Subcutaneous adipose tissue (tissue), 4 donors: ENCODE measurements around the gene GNB1L. TPM values are rescaled to one million over a fixed set of nuclear protein-coding genes. Genes with fewer than 3 reads are reported as not detected.

Experiments
- CTCF ChIP-seq: fragments of 450-650 bp; IDR thresholded peaks from one replicate; pipeline ENCODE4 v1.5.1; 2016; ENCODE audit warnings: low read depth, mild to moderate bottlenecking, control low read depth, antibody characterized with exemption, moderate library complexity
- total RNA-seq, 4 donors: library from RNA; depleted of rRNA; stranded (reverse); fragments of >200 nt; gene quantifications; one replicate each; pipeline ENCODE4 v1.1.0, GENCODE V29; 2016

GNB1L gene
- total RNA-seq, 4 donors from 2014 or later: 1.8 to 4.9 (median 3.9) TPM

DNA sequence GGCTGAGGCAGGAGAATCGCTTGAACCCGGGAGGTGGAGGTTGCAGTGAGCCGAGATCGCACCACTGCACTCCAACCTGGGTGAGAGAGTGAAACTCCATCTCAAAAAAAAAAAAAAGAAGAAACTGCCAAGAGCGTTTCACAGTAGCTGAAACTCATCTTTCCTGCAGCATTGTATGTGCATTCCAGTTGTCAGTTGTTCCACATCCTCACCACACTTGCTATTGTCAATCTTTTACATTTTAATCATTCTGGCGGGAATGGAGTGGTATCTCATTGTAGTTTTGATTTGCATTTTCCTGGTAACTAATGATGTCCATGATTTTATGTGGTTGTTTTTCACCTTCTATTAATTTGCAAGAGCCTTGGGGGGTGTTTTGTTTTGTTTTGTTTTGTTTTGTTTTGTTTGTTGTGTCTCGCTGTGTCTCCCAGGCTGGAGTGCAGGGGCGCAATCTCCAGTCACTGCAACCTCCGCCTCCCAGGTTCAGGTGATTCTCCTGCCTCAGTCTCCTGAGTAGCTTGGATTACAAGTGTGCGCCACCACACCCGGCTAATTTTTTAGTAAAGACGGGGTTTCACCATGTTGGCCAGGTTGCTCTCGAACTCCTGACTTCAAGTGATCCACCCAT, 8.1 kb upstream of the GNB1L start:
- TF ChIP-seq CTCF: no peak

- no peak for TF ChIP-seq CTCF
Observed at GRCh38 chr22:19859861-19860510, 5.3 kb upstream of the GNB1L start.

- TF ChIP-seq CTCF: no peak
Observed at GRCh38 chr22:19857382-19857781, 2.7 kb upstream of the GNB1L start.

DNA sequence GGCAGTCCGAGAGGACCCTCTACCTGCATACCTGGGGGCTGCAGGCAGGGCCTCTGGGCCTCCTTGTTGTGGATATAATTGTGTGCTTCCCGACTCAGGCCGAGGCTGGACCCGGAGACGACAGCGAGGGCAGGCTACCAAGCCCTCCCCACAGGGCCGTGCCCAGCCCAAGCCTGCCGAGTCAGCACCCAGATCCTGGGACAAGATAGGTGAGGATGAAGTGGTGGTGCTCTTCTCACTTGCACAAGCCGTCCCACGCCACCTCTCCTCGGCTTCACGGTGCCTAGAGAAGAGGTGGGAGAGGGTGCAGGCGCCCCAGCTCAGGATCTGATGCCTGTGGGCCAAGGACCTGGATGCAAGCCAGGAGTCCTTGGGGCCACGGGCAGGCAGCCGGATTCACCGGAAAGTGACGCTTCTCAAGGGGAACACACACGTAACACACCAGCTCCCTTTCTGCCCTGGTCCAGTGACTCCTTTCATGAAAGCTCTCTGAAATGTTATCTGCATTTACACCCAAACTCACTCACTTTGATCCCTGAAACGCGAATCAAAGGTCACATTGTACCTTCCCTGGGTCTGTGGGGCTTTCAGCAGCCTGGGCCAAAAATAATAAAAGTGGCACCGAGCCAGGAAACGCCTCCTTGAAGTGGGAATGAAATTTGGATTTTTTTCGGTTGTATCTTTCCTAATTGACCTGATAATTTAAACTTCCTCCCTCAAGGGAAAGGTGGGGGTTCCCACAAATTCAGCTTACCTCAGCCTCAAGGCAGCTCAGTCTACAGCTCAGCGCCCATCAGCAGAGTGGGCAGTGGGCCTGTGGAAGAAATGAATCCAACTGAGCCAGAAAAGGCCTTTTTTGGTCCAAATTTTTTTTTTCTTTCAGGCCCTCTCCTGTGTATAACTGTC, 1.1 kb upstream of the GNB1L start:
- no peak for TF ChIP-seq CTCF

DNA sequence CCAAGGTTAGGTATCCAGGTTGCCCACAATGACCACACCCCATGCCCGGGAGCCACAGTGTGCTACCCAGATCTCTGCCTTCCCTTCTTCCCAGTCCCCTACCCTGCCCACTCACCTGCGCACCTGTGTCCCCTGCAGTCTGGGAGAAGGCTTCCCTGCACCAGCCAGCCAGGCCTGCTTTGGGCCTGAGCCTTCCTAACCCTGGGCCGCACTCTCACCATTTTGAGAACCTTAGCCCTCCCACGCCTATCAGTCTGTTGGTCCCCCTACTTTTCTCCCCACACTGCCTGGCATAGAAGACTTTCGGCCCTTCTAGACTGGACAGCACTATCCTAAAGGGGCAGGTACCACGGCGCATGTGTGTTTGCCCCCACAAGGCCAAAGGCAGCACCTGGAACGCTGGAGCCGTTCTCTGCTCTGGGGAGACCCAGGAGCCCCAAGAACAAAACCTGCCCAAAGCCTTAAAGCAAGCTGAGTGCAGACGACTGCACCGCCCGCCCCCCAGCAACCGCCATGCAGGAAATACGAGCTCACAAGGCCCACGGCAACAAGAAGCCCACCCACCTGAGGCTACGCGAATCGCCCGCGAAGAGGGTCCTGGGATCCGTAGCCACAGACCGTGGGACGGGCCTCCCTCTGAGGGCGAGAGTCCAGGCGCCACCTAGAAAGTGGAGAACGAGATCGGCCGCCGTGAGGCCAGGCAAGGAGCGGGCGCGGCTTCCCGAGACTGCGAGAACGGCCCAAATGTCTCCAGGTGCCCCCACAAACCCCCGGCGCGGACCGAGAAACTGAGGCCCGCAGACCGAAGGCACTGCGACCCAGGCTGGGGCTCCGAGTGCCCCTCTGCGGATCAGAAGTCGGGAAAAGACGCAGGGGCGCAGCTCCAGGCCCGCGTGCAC, 546 bp downstream of the GNB1L start:
- no peak for TF ChIP-seq CTCF

GRCh38 chr22:19853058-19853878, 1.4 kb downstream of the GNB1L start:
- no peak for TF ChIP-seq CTCF
